Limb (tissue), 2 donors: Measurements from ENCODE around the gene PIAS1.

ENCODE experiments used
- DNase-seq, 2 donors: peaks; one replicate each; pipeline ENCODE4 v3.0.0-alpha.2; 2016; ENCODE audit errors: extremely low spot score in 2 of 2

The PIAS1 gene

GRCh38 chr15:68062946-68063465, 8.9 kb downstream of the PIAS1 start:
- no peak for DNase-seq

GRCh38 chr15:68063606-68064005, 9.5 kb downstream of the PIAS1 start:
- DNase-seq: no peak

- no peak for DNase-seq
Observed at GRCh38 chr15:68073576-68074288, 19.6 kb downstream of the PIAS1 start.

- DNase-seq: no peak
Observed at GRCh38 chr15:68075764-68076385, 21.8 kb downstream of the PIAS1 start.

GRCh38 chr15:68078365-68078764, 24.2 kb downstream of the PIAS1 start:
- DNase-seq: no peak

- DNase-seq: no peak
Observed at GRCh38 chr15:68080334-68080733, 26.2 kb downstream of the PIAS1 start.

- DNase-seq: no peak
Observed at GRCh38 chr15:68080783-68081182, 26.7 kb downstream of the PIAS1 start.

GRCh38 chr15:68081869-68082505, 27.9 kb downstream of the PIAS1 start:
- no peak for DNase-seq

- no peak for DNase-seq
Observed at GRCh38 chr15:68082735-68083134, 28.6 kb downstream of the PIAS1 start.

- no peak for DNase-seq
Observed at GRCh38 chr15:68083463-68083862, 29.3 kb downstream of the PIAS1 start.

GRCh38 chr15:68085052-68085451, 30.9 kb downstream of the PIAS1 start:
- no peak for DNase-seq

GRCh38 chr15:68091743-68092142, 37.6 kb downstream of the PIAS1 start:
- DNase-seq: no peak

- no peak for DNase-seq
Observed at GRCh38 chr15:68096099-68096498, 42.0 kb downstream of the PIAS1 start.

- DNase-seq: no peak
Observed at GRCh38 chr15:68097029-68097428, 42.9 kb downstream of the PIAS1 start.

GRCh38 chr15:68098465-68098864, 44.4 kb downstream of the PIAS1 start:
- no peak for DNase-seq

- no peak for DNase-seq
Observed at GRCh38 chr15:68100194-68100593, 46.1 kb downstream of the PIAS1 start.

GRCh38 chr15:68103603-68104002, 49.5 kb downstream of the PIAS1 start:
- no peak for DNase-seq

- DNase-seq: no peak
Observed at GRCh38 chr15:68106656-68107055, 52.5 kb downstream of the PIAS1 start.

GRCh38 chr15:68107142-68107541, 53.0 kb downstream of the PIAS1 start:
- DNase-seq: no peak

GRCh38 chr15:68112706-68113105, 58.6 kb downstream of the PIAS1 start:
- DNase-seq: no peak

- no peak for DNase-seq
Observed at GRCh38 chr15:68113273-68113672, 59.2 kb downstream of the PIAS1 start.

- DNase-seq: no peak
Observed at GRCh38 chr15:68113751-68114150, 59.6 kb downstream of the PIAS1 start.

- DNase-seq: peak in 1 of 2 donors; percentile 37
Observed at GRCh38 chr15:68114356-68114755, 60.2 kb downstream of the PIAS1 start.
